Measurements from ENCODE around the gene PCED1A.

DNA sequence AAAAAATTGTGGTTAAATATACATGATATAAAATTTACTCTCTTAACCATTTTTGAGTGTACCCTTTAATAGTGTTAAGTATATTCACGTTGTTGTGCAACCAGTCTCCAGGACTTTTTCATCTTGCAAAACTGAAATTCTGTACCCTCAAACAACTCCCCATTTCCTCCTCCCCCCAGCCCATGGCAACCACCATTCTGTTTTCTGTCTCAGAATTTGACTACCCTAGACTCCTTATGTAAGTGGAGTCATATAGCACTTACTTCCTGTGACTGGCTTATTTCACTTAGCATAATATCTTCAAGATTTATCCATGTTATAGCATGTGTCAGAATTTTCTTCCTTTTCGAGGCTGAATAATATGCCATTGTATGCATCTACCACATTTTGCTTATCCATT is 5.2 kb upstream of the PCED1A start:
- TF ChIP-seq, protein P1, sequence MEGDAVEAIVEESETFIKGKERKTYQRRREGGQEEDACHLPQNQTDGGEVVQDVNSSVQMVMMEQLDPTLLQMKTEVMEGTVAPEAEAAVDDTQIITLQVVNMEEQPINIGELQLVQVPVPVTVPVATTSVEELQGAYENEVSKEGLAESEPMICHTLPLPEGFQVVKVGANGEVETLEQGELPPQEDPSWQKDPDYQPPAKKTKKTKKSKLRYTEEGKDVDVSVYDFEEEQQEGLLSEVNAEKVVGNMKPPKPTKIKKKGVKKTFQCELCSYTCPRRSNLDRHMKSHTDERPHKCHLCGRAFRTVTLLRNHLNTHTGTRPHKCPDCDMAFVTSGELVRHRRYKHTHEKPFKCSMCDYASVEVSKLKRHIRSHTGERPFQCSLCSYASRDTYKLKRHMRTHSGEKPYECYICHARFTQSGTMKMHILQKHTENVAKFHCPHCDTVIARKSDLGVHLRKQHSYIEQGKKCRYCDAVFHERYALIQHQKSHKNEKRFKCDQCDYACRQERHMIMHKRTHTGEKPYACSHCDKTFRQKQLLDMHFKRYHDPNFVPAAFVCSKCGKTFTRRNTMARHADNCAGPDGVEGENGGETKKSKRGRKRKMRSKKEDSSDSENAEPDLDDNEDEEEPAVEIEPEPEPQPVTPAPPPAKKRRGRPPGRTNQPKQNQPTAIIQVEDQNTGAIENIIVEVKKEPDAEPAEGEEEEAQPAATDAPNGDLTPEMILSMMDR (IDR thresholded peaks at IDR 0.05) = no peak
- TF ChIP-seq EP300 (IDR thresholded peaks at IDR 0.05) (no peak), POLR2A (IDR thresholded peaks at IDR 0.05) (no peak), POLR2AphosphoS5 (IDR thresholded peaks at IDR 0.05) (no peak)

Measured in sigmoid colon (tissue), 4 donors.